GM18519 (cell line): ENCODE results near the gene CPNE9.
A peak's percentile ranks its signal among the peaks of the same experiment; 100 is the strongest.

Experiments used
- ATAC-seq: cut with Tn5 transposase; IDR thresholded peaks from one replicate; pipeline ENCODE4 v1.9.1; 2021; ENCODE audit warnings: mild to moderate bottlenecking, moderate library complexity; ENCODE audit not compliant: unreplicated experiment, low FRiP score

Gene CPNE9

GRCh38 chr3:9686050-9686550, 17.5 kb upstream of the CPNE9 start:
- no peak for ATAC-seq

- no peak for ATAC-seq
Observed at GRCh38 chr3:9686703-9687102, 16.9 kb upstream of the CPNE9 start.

DNA sequence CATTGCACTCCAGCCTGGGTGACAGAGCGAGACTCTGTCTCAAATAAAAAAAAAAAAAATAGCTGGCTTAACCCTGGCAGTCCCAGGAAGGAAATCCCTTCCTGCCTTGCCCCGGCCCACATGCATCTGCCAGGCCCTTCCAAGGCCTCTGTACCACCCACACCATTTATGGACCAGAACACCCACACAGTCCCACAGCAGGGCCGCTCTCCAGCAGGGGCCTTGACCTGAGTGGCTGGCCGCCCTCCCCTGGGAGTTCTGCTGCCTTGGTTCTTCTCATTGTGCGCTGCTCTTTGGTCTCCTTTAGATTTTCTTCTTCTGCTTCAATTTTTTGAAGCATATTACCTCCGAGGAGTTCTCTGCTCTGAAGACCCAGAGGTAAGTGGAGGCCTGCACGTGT, 16.1 kb upstream of the CPNE9 start:
- no peak for ATAC-seq

- no peak for ATAC-seq
Observed at GRCh38 chr3:9688961-9689360, 14.7 kb upstream of the CPNE9 start.

DNA sequence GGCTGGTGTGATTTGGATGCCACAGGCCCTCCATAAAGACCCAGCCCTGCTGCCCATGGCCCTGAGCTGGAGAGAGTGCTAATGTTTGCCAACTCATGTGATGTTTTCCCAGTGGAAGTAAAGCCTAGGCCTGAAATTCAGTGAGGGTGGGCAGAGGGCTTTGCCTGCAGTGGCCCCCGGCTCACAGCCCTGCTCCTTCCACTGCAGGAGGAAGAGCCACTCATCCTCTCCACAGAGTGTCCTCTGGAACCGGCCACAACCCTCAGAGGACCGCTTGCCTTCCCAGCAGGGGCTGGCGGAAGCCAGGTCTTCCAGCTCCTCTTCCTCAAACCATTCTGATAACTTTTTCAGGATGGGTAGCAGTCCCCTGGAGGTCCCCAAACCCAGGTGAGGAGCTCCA, 13.9 kb upstream of the CPNE9 start:
- no peak for ATAC-seq

DNA sequence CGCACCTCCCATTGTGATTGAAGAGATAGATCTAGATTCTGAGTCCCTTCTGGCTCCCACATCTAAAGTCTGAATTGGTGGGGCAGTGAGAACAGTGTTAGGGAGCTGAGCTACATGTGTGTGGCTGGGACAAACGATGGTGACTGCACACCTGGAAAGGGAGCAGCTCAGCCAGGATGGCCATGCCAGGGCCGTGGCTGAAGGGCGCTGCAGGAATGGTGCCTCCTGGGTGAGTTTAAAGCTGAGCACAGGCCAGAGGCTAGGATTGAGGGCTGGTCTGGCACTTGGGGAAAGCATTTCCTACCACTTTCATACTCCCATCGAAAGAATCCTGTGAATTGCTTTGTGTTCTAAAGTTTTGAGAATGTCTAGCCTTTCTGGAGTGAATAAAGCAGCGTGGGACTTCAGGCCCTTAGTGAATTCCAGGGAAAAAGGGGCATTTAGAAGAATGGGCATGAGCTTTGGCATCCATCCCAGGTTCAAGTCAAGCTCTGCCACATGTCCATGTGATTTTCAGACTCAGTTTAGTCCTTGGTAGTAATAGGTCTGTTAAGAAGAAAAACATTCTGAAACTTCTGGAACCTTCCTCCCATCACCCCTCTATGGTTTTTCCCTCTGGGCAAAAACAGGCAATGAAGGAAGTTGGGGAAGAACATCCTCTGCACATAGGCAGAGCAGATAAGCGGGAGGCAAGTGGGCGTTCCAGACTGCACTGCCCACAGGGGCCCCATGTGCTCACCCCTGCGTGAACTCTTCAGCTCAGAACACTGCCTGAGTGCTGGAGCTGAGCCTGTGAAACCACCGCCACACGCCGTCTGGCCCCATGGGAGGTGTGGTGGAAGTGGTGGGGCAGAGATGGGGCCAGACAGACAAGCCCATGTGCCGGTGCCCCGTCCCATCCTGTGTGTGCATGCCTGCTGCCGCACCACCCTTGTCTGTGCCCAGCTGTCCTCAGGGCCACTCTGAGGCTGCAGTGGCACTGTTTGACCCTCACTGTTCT, 12.9 kb upstream of the CPNE9 start:
- ATAC-seq = peak; percentile 95

DNA sequence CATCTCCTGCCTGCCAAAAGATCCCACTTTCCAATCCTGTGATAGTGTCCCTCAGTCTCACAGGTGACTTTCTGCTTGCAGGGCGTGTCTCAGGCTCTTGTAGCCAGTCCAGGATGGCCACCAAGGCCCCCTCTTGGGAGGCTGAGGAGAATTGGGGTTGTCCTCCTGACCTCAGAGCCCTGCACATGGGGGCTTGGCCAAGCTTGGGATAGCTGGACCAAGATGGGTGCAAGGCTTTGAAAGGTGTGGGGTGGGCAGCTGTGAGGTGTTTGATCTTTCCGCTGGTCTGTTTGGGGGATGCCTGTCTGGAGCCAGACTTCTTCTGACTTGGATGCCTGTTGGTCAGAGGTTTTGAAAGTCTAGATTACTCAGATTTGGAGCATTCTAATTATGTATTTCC, 12.0 kb upstream of the CPNE9 start:
- no peak for ATAC-seq

DNA sequence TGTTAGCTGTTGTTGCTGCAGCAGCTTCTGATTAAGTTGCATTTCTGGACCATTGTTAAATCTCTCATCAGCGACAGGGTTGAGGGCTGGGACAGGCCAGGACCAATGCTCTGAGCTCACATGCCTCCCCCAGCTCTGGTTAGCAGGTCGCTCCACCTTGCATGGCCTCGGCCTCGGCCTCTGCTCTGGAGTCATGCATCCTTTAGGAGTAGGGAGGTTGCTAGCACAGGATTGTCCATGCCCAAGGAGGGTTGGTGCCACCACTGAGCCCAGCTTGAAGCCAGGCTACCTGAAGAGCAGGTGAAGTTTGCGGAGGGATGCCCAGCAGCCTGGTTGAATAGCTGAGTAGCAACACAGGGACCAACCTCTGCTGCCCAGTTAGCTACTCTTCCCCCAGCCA, 11.2 kb upstream of the CPNE9 start:
- ATAC-seq = no peak

GRCh38 chr3:9695345-9695744, 8.3 kb upstream of the CPNE9 start:
- no peak for ATAC-seq

DNA sequence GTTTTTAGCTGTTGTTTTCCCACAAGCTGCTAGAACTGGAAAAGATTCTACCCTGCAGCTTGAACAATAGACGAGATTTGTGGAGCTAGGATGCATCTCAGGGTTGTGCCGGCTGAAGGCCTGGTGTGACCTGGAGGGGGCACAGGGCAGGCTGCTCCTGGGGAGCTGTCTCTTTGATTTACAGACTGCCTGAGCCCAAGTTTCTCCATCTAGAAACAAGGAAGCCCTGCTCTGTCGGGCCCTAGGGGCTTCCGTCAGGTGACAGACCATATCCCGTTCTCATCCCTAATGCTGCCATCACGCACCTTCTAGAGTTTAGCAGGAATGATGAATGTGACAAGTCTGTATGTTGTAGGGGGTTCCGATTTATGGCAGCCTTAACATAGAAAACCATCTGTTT, 7.9 kb upstream of the CPNE9 start:
- no peak for ATAC-seq

DNA sequence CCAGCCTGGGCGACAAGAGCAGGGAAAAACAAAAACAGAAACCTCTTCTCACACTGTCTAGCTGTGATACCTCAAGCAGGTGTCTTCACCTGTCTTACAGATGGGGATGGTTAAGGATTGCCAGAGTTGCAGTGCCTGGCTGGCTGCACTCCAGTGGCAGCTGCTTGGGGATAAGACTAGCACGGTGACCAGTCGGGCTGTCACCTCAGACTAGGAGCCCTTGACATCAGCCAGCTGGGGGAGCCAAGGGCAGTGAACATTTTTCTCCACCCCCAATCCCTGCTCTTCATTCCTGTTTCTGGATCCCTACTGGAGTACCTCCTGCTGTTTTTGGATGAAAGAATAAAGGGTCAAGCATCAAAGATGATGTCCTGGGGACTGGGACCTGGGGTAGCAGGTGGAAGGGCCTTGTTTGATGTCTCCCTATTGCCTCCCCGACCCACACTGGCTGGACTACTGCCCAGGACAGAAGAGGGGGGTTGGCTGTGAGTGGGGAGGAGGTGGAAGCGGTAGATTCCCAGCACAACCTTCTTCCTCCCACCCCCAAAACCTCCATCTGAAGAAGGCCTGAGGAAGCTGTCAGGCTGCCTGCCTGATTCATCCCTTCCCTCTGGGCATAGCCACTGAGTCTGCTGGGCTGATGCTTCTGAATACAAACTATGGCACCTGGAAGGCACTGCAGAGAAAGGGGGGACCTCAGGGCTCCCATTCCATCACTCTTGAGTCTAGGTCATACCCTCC, 7.0 kb upstream of the CPNE9 start:
- ATAC-seq = no peak

GRCh38 chr3:9697892-9698291, 5.7 kb upstream of the CPNE9 start:
- ATAC-seq = no peak

DNA sequence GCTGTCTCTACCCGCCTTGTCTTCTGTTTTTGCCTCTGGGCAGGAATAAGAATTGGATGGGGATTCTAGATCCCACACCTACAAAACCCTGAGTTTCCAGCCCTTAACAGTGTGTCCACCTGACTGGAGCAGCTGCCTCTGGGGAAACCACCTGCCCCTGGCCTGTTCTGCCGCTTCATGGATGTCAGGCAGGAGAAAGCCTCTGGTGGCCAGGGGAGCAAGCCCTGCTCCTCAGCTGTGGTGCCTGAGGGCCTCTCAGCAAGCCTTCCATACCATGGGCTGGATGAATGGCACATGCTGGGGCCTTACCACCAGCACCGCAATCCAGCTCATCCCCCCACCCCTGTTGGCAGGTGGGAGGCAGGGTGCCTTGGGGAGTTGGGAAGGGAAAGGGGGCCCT, 5.3 kb upstream of the CPNE9 start:
- no peak for ATAC-seq

- no peak for ATAC-seq
Observed at GRCh38 chr3:9700536-9700935, 3.1 kb upstream of the CPNE9 start.

DNA sequence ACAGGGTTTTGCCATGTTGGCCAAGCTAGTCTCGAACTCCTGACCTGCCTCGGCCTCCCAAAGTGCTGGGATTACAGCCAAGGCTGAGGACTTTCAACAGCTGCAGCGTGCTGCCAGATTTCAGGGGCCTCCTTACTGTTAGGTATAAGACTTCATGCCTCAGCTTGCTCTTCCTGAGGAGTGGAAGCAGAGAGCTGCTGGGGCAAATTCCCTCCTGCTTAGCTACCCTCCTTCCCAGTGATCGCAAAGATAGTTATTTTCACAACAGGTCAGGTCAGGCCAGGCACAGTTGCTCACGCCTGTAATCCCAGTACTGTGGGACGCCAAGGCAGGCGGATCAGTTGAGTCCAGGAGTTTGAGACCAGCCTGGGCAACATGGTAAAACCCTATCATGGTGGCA, 2.6 kb upstream of the CPNE9 start:
- no peak for ATAC-seq

GRCh38 chr3:9701711-9702110, 1.9 kb upstream of the CPNE9 start:
- no peak for ATAC-seq

DNA sequence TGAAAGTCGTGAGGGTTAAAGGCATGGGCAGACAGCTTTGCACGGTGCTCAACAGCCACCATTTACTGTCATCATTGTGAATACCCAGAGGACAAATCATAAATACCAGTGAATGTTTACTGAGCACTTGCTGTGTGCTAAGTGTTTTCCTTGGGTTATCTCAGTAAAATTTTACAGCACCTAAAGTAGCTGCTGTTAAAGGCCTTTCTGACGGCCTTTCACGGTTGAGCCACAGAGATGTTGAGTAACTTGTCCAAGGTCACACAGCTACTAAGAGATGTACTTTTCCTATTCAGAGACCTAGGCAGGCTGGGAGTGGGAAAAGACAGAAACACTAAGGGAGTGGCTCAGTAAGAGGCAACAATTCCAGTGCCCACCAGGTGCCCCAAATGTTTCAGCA, 393 bp upstream of the CPNE9 start:
- no peak for ATAC-seq

GRCh38 chr3:9704347-9705322, 1.0 kb downstream of the CPNE9 start:
- no peak for ATAC-seq

DNA sequence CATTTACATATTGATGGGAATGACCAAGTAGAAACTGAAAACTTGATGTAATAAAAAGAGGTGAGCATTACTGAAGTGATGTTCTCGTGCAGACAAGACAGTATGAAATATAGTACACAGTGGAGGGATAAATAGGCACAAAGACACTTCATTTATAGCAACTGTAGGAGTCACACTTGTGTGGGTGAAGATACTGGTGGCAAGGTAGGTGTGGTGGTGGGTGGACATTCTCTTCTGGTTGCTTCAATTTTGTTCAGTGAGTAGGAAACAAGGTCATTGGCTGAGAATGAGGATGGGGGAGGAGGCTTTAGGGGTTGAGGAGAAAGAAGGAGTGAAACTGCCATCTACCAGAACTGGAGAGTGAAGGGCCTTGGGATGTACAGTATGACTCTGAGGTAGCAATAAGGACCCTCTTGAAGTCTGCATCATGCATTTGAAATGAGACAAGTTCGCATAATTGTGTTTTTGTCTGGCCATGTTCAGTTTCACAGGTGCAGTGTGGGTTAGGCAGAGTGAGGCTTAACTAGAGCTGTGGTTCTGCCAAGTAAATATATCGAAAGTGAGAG, 6.6 kb downstream of the CPNE9 start:
- ATAC-seq = no peak

GRCh38 chr3:9712415-9712814, 8.8 kb downstream of the CPNE9 start:
- ATAC-seq = no peak
